ENCODE data around the gene CDNF.
"Not testable (repeated sequence)": the region's sequence is repeated elsewhere in the genome, so short reads cannot be mapped to it uniquely, and the experiment has no call there.

CDNF gene

DNA sequence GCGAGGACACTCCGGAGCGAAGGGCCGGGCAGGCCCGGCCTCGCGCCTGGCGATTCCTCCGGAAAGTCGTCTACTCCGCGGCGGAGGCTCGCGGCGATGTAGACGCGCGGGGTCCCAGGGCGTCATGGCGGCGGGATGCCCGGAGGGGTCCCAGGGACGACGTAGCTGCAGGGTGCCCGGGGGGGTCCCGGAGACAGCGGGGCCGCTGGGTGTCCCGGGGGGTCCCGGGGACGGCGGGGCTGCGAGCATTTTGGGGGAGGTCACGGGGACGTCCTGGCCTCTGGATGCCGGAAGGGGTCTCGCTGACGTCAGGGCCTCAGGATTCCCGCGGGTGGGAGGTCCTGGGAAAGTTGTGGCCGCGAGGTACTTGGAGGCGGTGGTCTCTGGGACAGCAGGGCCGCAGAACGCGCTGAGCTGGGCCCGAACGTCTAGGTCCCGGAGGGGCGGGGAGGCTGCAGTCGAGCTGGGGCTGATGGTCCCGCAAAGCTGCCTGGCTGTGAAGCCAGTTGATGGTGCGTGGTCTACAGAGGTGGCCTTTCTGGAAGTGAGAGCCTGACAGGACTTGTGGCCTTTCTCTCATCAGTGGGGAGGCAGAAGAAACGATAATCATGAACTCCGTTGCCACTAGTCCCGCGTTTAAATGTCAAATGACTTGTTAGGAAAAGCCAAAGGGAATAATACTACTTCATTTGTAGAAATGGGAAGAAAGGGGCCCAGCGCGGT lies 906 bp upstream of the CDNF start:
- no peak for FAIRE-seq

DNA sequence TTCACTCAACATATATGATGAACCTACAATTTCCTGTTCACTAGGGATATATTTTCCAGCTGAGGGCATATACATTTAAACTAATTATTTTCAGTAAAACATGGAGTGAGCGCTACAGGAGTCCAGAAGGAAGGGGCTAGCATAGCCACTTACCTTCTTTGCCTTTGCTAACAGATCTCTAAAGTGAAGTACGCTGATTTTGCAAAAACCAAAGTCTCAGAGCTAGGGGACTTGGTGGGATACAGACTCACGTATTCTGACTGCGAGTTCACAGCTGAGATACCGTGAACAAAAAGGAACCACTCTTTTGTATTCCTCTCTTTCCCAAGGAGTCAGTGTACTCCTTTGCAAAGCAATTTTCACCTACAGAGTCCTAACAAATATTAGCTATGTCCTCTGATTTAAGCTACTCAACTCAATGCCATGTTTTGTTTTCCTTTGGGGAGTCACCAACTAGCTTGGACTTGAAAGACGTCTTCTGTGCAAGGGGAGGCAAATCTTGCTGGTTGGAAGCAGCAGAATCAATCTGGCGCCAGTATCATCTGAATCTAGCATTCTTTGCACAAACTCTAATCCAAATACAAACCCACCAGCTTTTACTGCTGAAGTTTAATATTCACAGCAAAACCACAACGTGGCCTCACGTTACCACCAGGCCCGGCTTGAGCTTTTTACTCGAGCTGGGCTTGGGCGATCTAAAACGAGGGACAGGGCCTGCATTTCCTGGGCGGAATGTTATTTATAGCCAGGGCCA lies 657 bp downstream of the CDNF start:
- FAIRE-seq = no peak

DNA sequence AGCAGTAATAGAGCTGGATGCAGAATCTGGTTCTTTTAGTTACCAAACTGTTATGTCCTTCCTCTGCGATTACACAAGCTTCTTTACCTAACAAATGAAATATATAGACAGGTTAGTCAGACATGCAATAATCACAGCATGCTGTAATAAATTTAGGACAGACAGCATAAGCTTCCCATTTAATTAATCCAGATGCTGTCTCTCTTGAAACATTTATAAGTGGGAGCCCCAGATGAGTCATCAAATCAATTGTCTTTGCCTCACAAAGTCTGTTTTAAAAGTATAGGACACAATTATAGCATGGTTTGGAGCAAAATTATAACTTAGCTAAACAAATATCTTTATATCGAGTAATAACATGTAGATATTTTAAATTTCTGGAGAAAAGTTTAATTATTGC lies 1.6 kb downstream of the CDNF start:
- no peak for FAIRE-seq

DNA sequence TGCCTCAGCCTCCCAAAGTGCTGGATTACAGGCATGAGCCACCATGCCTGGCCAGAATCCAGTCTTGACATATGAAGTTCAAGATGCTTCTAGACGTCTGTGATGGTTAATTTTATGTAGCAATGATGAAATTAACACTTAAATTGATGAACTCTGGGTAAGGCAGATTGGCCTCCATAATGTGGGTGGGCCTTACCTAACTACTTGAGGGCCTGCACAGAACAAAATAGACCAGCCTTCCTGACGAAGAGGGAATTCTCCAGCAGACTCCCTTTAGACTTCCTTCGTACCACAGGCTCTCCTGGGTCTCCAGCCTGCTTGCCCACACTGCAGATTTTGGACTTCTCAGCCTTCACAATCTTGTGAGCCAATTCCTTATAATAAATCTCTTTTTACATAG lies 4.7 kb downstream of the CDNF start:
- no peak for FAIRE-seq

DNA sequence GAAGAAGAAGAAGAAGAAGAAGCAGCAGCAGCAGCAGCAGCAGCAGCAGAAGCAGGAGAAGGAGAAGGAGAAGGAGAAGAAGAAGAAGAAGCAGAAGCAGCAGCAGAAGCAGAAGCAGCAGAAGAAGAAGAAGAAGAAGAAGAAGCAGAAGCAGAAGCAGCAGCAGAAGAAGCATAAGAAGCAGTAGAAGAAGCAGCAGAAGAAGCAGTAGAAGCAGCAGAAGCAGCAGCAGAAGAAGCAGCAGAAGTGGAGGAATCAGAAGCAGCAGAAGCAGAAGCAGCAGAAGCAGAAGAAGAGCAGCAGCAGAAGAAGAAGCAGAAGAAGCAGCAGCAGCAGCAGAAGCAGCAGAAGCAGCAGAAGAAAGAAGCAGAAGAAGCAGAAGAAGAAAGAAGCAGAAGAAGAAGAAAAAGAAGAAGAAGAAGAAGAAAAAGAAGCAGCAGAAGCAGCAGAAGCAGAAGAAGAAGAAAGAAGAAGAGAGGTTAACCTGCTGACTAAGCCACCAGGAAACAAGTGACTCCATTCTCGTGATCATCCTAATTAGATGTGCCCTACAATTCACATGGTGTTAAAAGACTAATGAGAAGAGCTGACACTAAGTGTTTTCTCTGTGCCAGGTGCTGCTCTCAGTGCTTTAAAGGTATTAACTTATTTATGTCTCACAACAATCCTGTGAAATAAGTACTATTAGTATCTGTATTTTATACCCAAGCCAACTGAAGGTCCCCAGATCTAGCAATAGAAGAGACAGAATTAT lies 11.6 kb downstream of the CDNF start:
- no peak for FAIRE-seq

DNA sequence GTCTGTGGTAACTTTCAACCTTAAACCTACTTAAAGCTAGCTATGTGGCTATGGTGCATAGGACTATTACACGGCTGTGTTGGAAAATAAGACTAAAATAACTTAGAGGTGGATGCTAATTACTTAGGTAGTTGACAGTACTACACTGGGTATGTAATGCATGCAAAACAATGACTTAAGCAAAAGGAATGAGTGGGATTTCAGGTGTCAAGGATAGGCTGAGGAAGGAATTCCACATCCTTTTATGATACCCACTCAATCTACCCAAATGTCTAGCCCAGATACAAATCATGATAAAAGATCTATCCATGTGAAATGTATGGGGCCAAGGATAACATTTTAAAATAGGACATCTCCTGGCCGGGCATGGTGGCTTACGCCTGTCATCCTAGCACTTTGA lies 13.9 kb downstream of the CDNF start:
- no peak for FAIRE-seq

DNA sequence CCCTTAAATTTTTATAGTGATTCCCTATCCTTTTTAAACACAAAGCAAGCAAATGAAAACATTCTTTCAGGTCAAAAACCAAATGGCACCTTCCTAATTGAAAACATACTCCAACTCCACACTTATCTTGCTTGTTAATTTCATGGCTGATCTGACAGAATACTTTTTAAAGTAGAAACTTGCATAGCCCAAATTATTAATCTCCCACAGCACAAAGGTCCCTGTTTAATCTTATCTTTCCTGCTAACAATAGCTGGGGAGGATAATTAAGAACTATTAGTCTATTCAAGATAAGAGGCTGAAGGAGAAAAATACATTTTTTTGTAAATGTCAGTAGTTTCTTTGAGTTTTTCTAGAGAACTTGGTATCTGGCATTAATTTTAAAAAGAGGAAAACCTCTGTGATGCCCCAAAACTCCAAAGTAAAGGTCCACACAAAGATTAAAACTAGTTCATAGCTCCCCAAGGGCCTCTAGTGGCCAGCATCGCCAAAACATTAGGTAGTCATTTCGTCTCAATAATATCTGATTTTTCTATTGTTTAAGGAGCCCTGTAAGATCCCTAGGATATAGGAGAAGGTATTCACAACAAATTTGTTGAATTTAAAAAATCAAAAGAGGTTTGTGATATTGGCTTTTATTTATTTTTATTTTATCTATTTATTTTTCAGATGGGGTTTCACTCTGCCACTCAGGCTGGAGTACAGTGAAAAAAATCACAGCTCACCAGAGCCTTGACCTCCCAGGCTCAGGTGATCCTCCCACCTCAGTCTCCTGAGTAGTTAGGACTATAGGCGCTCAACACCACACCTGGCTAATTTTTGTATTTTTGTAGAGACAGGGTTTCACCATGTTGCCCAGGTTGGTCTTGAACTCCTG lies 14.7 kb downstream of the CDNF start:
- peak; percentile 58 for FAIRE-seq

DNA sequence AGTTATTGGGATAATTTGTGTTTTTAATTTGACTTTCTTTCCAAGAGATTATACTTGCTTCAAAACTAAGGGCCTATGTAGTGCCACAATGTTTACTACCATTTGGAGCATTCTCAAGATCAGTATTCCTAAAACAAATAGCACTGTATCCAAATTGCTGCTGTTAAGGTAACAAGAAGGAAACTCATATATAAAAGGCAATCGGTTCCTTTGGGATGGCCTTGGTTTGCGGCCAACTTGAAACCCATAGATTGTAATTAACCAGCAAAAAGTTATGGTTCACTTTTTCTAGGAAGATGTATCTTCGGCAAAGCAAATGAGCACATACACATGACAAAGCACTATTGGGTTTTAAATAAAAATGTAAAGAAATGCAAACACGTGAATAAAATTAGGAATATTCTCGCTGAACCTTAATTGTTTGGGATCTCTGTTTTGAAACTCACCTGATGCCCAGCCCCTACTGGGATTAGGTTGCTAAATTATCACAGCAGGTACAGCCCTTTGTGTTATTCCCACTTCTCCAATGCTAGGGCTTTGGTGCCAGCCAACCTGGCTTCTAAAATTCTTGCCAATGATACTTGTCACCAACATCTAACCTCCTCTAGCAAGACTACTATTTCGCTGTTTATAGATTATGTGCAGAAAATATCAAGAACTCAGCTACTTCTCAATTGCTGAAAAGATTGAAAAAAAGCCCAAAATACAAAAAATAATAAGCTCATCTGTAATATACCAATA lies 16.0 kb downstream of the CDNF start:
- FAIRE-seq = no peak

DNA sequence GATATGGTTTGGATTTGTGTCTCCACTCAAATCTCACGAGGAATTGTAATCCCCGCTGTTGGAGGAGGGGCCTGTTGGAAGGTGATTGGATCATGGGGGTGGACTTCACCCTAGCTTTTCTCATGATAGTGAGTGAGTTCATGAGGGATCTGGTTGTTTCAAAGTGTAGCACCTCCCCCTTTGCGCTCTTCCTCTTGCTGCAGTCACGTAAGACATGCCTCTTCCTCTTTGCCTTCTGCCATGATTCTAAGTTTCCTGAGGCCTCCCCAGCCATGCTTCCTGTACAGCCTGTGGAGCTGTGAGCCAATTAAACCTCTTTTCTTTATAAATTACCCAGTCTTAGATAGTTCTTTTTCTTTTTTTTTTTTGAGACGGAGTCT lies 17.1 kb downstream of the CDNF start:
- FAIRE-seq = no peak

DNA sequence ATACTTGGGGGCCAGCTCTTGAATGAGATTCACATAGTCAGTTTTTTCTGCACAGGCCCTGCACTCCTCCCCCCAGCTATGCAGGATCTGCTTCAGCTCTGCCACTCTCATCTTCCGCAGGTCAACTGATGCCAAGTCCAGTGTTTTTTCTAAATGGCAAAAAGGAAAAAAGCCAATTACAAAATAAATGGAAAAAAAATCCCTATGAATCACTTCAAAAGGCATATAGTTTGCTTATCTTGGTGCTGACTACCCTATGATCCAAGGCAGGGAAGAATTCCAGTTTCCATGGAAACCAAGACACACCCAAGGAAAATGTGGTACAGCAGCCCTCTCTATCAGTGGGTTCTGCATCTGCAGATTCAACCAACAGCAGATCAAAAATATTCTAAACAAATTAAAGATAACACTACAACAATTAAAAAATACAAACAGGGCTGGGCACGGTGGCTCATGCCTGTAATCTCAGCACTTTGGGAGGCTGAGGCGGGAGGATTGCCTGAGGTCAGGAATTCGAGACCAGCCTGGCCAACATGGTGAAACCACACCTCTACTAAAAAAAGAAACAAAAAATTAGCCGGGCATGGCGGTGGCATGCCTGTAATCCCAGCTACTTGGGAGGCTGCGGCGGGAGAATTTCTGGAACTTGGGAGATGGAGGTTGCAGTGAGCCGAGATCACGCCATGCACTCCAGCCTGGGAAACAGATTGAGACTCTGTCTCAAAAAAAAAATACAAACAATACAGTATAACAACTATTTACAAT lies 17.6 kb downstream of the CDNF start:
- FAIRE-seq = no peak

DNA sequence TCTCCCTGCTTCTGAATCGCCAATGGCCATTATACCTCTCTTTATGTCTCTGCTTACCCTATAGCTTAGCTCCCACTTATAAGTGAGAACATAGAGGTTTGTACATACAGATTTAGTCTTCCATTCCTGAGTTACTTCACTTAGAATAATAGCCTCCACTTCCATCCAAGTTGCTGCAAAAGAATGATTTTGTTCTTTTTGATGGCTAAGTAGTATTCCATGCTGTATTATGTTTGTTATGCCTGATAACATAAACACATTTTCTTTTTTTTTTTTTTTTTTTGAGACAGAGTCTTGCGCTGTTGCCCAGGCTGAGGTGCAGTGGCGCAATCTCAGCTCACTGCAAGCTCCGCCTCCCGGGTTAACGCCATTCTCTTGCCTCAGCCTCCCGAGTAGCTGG lies 21.1 kb downstream of the CDNF start:
- FAIRE-seq = not testable (repeated sequence)

DNA sequence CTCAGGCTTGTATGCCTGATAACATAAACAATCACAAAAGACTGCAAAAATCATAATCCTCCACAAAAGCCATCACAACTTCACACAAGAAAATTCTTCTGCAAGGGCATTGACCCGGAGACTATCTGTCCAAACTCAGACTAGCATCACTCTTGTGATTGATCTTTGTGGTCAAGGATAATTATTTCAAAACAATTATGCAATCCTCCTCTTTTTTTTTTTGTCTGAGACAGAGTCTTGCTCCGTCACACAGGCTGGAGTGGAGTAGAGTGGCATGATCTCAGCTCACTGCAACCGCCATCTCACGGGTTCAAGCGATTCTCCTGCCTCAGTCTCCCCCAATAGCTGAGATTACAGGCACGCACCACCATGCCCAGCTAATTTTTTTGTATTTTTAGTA lies 22.2 kb downstream of the CDNF start:
- FAIRE-seq = no peak

DNA sequence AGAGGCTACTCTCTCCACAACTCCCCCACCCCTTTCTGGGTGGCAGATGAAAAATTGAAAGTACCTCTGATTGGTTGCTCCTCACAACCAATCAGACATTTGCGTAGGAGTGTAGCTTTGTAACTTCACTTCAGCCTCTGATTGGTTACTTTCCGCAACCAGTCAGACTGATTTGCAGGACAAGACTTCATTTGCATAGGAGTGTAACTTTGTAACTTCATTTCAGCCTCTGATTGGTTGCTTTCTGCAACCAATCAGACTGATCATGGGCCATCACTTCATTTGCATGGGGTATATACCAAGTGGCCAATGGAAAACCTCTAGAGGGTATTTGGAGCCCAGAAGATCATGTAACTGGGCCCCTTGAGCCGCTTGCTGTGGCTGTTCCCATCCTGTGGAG lies 25.6 kb downstream of the CDNF start:
- no peak for FAIRE-seq

DNA sequence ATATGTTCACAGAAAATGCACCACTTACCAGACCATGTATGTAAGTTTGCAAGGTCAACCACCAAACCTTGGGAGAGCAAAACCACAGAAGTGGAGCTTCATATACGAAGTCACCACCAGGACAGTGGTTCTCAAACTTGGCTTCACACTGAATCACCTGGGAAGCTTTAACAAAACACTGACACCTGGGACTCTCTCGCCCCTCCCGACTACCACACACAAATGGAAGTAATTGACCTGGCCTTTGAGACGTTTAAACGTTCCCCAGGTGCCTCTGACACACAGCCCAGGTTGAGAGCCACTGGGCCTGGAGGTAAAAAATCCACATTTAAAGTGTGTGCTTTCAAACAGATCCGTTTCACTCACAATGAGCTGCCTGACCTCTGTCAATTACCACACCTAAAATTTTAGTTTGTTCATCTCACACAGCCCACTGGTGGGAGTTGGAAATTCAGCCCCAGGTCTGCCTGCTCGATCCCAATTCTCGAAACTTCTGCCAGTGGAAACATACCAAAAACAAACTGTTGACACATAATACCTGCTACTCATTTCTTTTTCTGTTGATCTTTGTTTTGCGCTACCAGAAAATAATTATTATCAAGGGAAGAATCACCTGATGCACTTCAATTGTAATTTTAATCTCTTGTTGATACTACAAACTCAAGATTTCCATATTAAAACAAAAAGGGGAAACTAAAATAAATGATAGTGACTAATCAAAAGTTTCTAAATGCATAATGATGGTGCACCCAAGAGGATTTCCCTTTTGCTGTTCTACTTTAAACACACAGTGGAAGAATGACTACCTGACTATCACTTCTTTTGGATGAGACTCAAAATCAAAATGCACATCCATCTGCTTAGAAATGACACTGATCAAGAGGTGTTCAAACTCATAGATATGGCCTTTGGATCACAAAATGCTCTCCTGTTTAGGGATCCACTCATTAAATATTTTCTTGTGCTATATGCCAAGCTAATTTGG lies 26.6 kb downstream of the CDNF start:
- no peak for FAIRE-seq

DNA sequence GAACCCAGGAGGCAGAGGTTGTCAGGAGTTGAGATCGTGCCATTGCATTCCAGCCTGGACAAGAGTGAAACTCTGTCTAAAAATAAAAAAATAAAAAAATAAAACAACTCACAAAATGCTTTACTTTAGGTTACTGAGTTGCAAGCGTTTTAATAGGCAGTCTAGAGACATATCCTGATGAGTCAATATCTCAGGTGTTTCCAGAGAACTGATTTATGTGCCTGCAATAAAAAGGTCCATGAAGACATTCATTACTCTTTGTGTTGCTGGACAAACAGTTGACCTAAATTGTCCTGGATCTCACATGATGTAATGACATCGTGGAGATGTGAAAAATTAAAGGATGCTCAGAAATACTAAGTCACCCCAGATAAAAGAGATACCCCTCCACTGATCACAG lies 31.5 kb downstream of the CDNF start:
- no peak for FAIRE-seq

DNA sequence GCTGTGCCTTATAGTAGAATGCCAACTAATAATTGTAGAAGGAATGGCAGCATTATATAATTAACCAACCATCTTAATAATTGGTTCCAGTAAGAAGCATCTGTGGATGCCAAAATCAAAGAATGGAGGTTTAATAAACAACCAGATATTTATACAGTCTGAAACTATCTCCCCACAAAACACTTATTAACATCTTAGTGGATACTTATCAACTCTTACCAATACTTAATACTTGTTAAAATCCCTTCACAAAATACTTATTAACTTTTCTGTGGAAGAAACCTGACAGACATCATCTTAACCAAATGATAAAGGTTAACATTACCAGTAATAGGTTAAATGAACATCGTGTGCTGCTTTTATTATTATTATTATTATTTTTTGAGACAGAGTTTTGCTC lies 34.0 kb downstream of the CDNF start:
- FAIRE-seq = no peak

DNA sequence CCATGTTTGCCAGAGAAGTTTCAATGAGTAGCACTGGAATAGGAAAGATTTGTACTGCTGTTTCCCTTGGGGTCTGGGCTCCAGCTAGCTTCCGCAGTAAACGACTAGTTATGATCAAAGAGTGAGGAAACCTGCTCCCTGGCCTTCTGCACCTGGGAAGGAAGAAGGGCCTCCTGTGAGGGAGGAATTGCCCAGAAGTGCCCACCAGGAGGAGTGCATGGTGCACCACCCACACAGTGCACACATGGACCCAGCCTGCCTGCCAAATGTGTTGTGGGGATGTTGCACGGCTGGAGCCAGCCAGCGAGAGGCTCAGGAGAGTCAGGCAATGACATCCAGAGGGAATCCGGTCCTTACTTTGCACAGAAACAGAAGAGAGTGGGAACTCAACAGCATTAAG lies 36.1 kb downstream of the CDNF start:
- FAIRE-seq = no peak

DNA sequence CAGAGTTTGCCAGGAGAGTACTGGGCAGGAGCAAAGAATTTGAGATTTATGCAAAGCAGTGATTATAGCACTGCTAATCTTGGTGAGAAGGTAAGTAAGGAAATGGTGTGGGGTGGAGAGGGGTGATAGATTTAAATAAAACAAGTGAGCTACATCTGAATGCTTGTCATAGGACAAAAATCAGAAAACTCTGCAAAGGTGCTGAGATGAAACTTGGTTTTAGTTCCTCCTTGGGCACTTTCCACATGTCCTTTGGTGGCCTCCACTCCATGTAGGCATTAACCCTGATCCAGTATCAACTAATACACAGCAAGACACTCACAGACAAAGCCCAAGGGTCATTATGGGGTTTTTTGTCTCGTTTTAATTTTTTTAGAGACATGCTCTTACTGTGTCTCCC lies 37.4 kb downstream of the CDNF start:
- no peak for FAIRE-seq

DNA sequence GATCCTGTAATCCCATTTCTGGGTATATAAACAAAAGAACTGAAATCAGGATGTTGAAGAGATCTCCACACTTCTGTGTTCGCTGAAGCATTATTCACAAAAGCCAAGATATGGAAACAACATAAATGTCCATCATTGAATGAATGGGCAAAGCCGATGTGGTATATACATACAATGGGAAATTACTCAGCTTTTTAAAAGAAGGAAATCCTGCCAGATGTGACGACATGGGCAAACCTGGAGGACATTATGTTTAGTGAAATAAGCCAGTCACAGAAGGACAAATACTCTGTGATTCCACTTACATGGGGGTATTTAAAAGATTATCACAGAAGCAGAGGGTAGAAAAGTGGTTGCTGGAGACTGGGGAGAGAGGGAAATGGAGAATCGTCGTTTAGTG lies 39.2 kb downstream of the CDNF start:
- no peak for FAIRE-seq

DNA sequence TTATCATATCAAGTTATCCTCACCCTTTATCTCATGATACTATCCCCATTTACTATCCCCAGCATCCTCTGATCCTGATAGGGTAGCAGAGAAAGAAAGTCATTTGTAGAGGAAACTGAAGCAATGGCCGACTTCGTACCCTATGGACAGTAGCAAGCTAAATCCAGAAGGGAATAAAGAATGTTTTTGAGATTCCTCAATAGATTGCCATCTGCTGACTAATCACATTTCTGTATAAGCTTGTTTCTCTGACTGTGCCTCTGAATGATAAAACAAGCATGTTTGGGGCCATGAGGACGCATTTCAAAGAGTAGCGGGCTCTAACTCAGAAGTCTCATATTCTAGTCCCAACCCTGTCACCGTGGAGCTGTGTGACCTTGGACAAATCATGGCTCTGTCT lies 49.9 kb downstream of the CDNF start:
- FAIRE-seq = no peak

All from A204.1 (cell line).